HCT116 (cell line): ENCODE measurements around the gene ATP1A2. TPM values are rescaled to one million over a fixed set of nuclear protein-coding genes. Genes with fewer than 3 reads are reported as not detected.

Source experiments
- ATAC-seq: fragments of 200-7000 bp; cut with Tn5 transposase; 2 replicates; pipeline ENCODE4 v1.9.1; 2020; ENCODE audit warnings: mild to moderate bottlenecking, moderate library complexity
- BruUV-seq: library from RNA; stranded (reverse); fragments of 400-500 nt; replicated peaks from 2 replicates; lab custom pipeline; 2021; lab: Mats Ljungman, UMichigan
- CTCF ChIA-PET: fragments of 300-600 bp; sonication (Branson Sonifier 250); formaldehyde crosslinking; loops from one replicate; lab custom pipeline; 2021; ENCODE audit warnings: antibody characterized with exemption; lab: Charles Lee
- POLR2A ChIA-PET: fragments of 300-600, 350-600 bp; sonication (Branson Sonifier 250); formaldehyde crosslinking; loops from one replicate; lab custom pipeline; 2021; ENCODE audit warnings: antibody characterized with exemption; lab: Charles Lee
- RAD21 ChIA-PET, 2 experiments: fragments of 300-600 bp; sonication (Branson Sonifier 250); formaldehyde crosslinking; loops; one replicate each; lab custom pipeline; 2023; ENCODE audit warnings: low total read pairs in 2 of 2; ENCODE audit not compliant: uncharacterized antibody in 2 of 2, unreplicated experiment in 2 of 2, low non-redundant PET in 1 of 2; lab: Charles Lee
- DNase-seq: peaks from one replicate; pipeline ENCODE4 v3.0.0-alpha.2; 2010; ENCODE audit warnings: low read depth, low spot score
- H2AFZ ChIP-seq: fragments of 200-600 bp; shearing (Covaris generic), sonication (generic); 2 replicates; pipeline ENCODE4 v1.6.1; 2017; ENCODE audit warnings: low read depth, mixed run types, mixed read lengths, antibody characterized with exemption, low read length; ENCODE audit not compliant: poor library complexity, severe bottlenecking
- H3K27ac ChIP-seq: 2 replicates; pipeline ENCODE4 v1.5.1; 2012; ENCODE audit warnings: low read depth, low read length
- H3K27me3 ChIP-seq: fragments of 200-600 bp; sonication (generic); 2 replicates; pipeline ENCODE4 v1.6.1; 2016; ENCODE audit warnings: mixed run types, low read length, mixed read lengths; ENCODE audit not compliant: insufficient read depth
- H3K36me3 ChIP-seq, 2 experiments: fragments of 200-500 bp in 1 of 2; fragments of 200-600 bp in 1 of 2; sonication (Bioruptor generic) in 1 of 2; sonication (generic) in 1 of 2; 2 replicates each; pipeline versions ENCODE4 v1.5.1 to v1.6.1; 2014 to 2016; ENCODE audit warnings: low read length in 2 of 2, inconsistent platforms in 1 of 2, mixed read lengths in 1 of 2, mixed run types in 1 of 2; ENCODE audit not compliant: insufficient read depth in 2 of 2, control insufficient read depth in 1 of 2
- H3K4me1 ChIP-seq, 2 experiments: fragments of 200-600 bp in 1 of 2; sonication (generic) in 1 of 2; 2 replicates each; pipeline versions ENCODE4 v1.5.1 to v1.6.1; 2012 to 2017; ENCODE audit warnings: low read length in 2 of 2, inconsistent platforms in 1 of 2, mild to moderate bottlenecking in 1 of 2, mixed read lengths in 1 of 2, mixed run types in 1 of 2, moderate library complexity in 1 of 2; ENCODE audit not compliant: insufficient read depth in 2 of 2, control insufficient read depth in 1 of 2
- H3K4me2 ChIP-seq: fragments of 200-600 bp; sonication (generic); 2 replicates; pipeline ENCODE4 v1.6.1; 2017; ENCODE audit warnings: mixed run types, low read length, mixed read lengths
- H3K4me3 ChIP-seq, 2 experiments: fragments of 200-600 bp in 1 of 2; sonication (generic) in 1 of 2; replicated peaks in 1 of 2; 2 replicates each; pipeline ENCODE4 v1.5.1; 2011 to 2016; ENCODE audit warnings: low read length in 2 of 2, control low read depth in 1 of 2, low read depth in 1 of 2, mild to moderate bottlenecking in 1 of 2, mixed read lengths in 1 of 2, mixed run types in 1 of 2
- H3K79me2 ChIP-seq: fragments of 200-600 bp; sonication (generic); 2 replicates; pipeline ENCODE4 v1.6.1; 2017; ENCODE audit warnings: mild to moderate bottlenecking, mixed run types, low read length, moderate library complexity, mixed read lengths; ENCODE audit not compliant: insufficient read depth
- H3K9ac ChIP-seq: fragments of 200-600 bp; sonication (generic); 2 replicates; pipeline ENCODE4 v1.6.1; 2016; ENCODE audit warnings: low read length, mixed read lengths
- H3K9me2 ChIP-seq: fragments of 200-600 bp; sonication (generic), shearing (Covaris generic); 2 replicates; pipeline ENCODE4 v1.6.1; 2017; ENCODE audit warnings: mixed run types, mild to moderate bottlenecking, moderate library complexity; ENCODE audit not compliant: insufficient read depth
- H3K9me3 ChIP-seq, 2 experiments: fragments of 200-500 bp in 1 of 2; fragments of 200-600 bp in 1 of 2; sonication (Bioruptor generic) in 1 of 2; sonication (generic) in 1 of 2; 2 replicates each; pipeline ENCODE4 v1.6.1; 2014 to 2017; ENCODE audit warnings: low read length in 2 of 2, mixed read lengths in 2 of 2, inconsistent platforms in 1 of 2, low read depth in 1 of 2, mild to moderate bottlenecking in 1 of 2, mixed run types in 1 of 2, moderate library complexity in 1 of 2; ENCODE audit not compliant: control insufficient read depth in 1 of 2, insufficient read depth in 1 of 2
- H4K20me1 ChIP-seq: fragments of 200-600 bp; sonication (generic), shearing (Covaris generic); 2 replicates; pipeline ENCODE4 v1.6.1; 2017; ENCODE audit warnings: mixed run types, mild to moderate bottlenecking, moderate library complexity; ENCODE audit not compliant: insufficient read depth
- CTCF ChIP-seq, 3 experiments: fragments of 200-600 bp in 1 of 3; sonication (generic) in 1 of 3; IDR thresholded peaks in 2 of 3; conservative IDR thresholded peaks in 1 of 3; 2 replicates each; pipeline ENCODE4 v1.5.1; 2012 to 2017; ENCODE audit warnings: low read depth in 2 of 3, low read length in 2 of 3, antibody characterized with exemption in 1 of 3, borderline replicate concordance in 1 of 3, control low read depth in 1 of 3, mild to moderate bottlenecking in 1 of 3, mixed read lengths in 1 of 3, mixed run types in 1 of 3, moderate library complexity in 1 of 3; ENCODE audit not compliant: insufficient read depth in 1 of 3
- EGR1 ChIP-seq: IDR thresholded peaks from 2 replicates; pipeline ENCODE4 v1.6.1; 2012; ENCODE audit warnings: low read depth
- ELF1 ChIP-seq: IDR thresholded peaks from 2 replicates; pipeline ENCODE4 v1.6.1; 2012; ENCODE audit warnings: low read depth, borderline replicate concordance
- EZH2 ChIP-seq: fragments of 200-600 bp; sonication (generic); IDR thresholded peaks from 2 replicates; pipeline ENCODE4 v1.6.1; 2017; ENCODE audit warnings: antibody characterized with exemption, mixed run types
- POLR2A ChIP-seq: IDR thresholded peaks from 2 replicates; pipeline ENCODE4 v1.7.0; 2011; ENCODE audit warnings: borderline replicate concordance; ENCODE audit not compliant: insufficient read depth, insufficient read length; ENCODE audit errors: extremely low read depth
- RAD21 ChIP-seq: IDR thresholded peaks from 2 replicates; pipeline ENCODE4 v1.6.1; 2012; ENCODE audit warnings: low read depth, mild to moderate bottlenecking
- SP1 ChIP-seq: IDR thresholded peaks from 2 replicates; pipeline ENCODE4 v1.6.1; 2012; ENCODE audit warnings: low read depth
- SRF ChIP-seq: IDR thresholded peaks from 2 replicates; pipeline ENCODE4 v1.6.1; 2012; ENCODE audit warnings: low read depth
- TCF7L2 ChIP-seq: IDR thresholded peaks from 2 replicates; pipeline ENCODE4 v1.7.0; 2011; ENCODE audit warnings: borderline replicate concordance, inconsistent platforms; ENCODE audit not compliant: insufficient read depth, insufficient read length; ENCODE audit errors: extremely low read depth
- YY1 ChIP-seq: IDR thresholded peaks from 2 replicates; pipeline ENCODE4 v1.6.1; 2011; ENCODE audit warnings: low read length, low read depth, moderate library complexity, mild to moderate bottlenecking; ENCODE audit not compliant: insufficient replicate concordance; ENCODE audit errors: extremely low read depth
- ZNF274 ChIP-seq: fragments of 200-500 bp; sonication (Bioruptor generic); IDR thresholded peaks from 2 replicates; pipeline ENCODE4 v1.6.1; 2014; ENCODE audit warnings: mild to moderate bottlenecking, low read depth, low read length, inconsistent platforms
- intact Hi-C: fragments of 100-400 bp; cut with micrococcal nuclease; formaldehyde crosslinking; loops from 2 replicates; pipeline ENCODE4 v1.10.0; 2022
- total RNA-seq: library from RNA; stranded (reverse); gene quantifications from one replicate; pipeline ENCODE4 v1.2.1, GENCODE V29; 2021; ENCODE audit not compliant: unreplicated experiment
- TF ChIP-seq, protein P1 (sequence below): IDR thresholded peaks from 2 replicates; pipeline ENCODE4 v1.6.1; 2012
- TF ChIP-seq, protein P2 (sequence below): IDR thresholded peaks from 2 replicates; pipeline ENCODE4 v1.6.1; 2012

Gene ATP1A2
- total RNA-seq, 1 experiment from 2014 or later: not detected

GRCh38 chr1:160081261-160081936 is 34.2 kb upstream of the ATP1A2 start, which contains the start of gene KCNJ9:
KCNJ9 (plus strand) TSS chr1:160081538; CDS start chr1:160084031, 2,493 bp downstream.
- BruUV-seq: no TSS peak
- TF ChIP-seq, protein P1, sequence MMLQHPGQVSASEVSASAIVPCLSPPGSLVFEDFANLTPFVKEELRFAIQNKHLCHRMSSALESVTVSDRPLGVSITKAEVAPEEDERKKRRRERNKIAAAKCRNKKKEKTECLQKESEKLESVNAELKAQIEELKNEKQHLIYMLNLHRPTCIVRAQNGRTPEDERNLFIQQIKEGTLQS: no peak
- TF ChIP-seq CTCF (IDR thresholded peaks at IDR 0.05 in 2 of 3, conservative IDR thresholded peaks at IDR 0.05 in 1 of 3; ENCODE audit: borderline replicate concordance in 1 of 3, insufficient read depth in 1 of 3, low read depth in 2 of 3, low read length in 2 of 3) (no peak), POLR2A (no peak), SRF (no peak), ZNF274 (no peak), TCF7L2 (no peak), EGR1 (no peak), YY1 (no peak), RAD21 (no peak), SP1 (no peak), EZH2 (no peak), ELF1 (no peak)
- TF ChIP-seq, protein P2, sequence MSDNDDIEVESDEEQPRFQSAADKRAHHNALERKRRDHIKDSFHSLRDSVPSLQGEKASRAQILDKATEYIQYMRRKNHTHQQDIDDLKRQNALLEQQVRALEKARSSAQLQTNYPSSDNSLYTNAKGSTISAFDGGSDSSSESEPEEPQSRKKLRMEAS: no peak
- Histone ChIP-seq H4K20me1 (no peaks in the 10 kb centered on the region), H2AFZ (no peak within 1 kb of the TSS), H3K9me3 (no peaks in the 10 kb centered on the region), H3K79me2 (no peaks in the 10 kb centered on the region), H3K9me2 (no peaks in the 10 kb centered on the region), H3K4me2 (no peak within 1 kb of the TSS), H3K4me3 (no peak within 1 kb of the TSS), H3K27ac (no peak within 1 kb of the TSS), H3K9ac (no peak within 1 kb of the TSS), H3K36me3 (no peaks in the 10 kb centered on the region), H3K4me1 (no peaks in the 10 kb centered on the region; a peak in 2 of 4 replicates), H3K27me3 (peaks cover 26% of the 10 kb centered on the region)
- RAD21 ChIA-PET: interaction anchor here in 1 of 2 experiments (1.3 kb wide), 1 partner anchor 35 kb away, joined by 3 read pairs; no protein-coding TSS in a partner anchor
- intact Hi-C loops: no loop called here
- POLR2A ChIA-PET: no interaction called here
- no peak for ATAC-seq
- CTCF ChIA-PET: interaction anchor here (1.2 to 3.8 kb wide), 2 partner anchors 23 to 35 kb away, joined by 5 to 33 read pairs; no protein-coding TSS in a partner anchor
- DNase-seq: no peak
